Posterior vena cava (tissue), 2 donors: Measurements from ENCODE around the gene HTRA3. TPM values are rescaled to one million over a fixed set of nuclear protein-coding genes. Genes with fewer than 3 reads are reported as not detected.
A peak's percentile ranks its signal among the peaks of the same experiment; 100 is the strongest.

ENCODE experiments used
- DNase-seq: peaks from one replicate; pipeline ENCODE4 v3.0.0-alpha.2; 2020; ENCODE audit warnings: low spot score
- intact Hi-C, 2 donors: fragments of 100-400 bp; cut with DNase I; formaldehyde crosslinking; loops; one replicate each; pipeline versions ENCODE4 v1.14.1 to v1.14.2; 2022 to 2023
- total RNA-seq, 2 donors: library from RNA; stranded (reverse); fragmentation: NEBNext Ultra II Directional; extraction: Animal tissue kit (Norgen Biotek cat#: 25700); gene quantifications; one replicate each; pipeline ENCODE4 v1.2.1, GENCODE V29; 2021
- donor health status: DM: yes; HTN: yes; CAD: no.
- donor health status: DM: yes; HTN: yes; CAD: no.

The HTRA3 gene
- total RNA-seq, 2 donors from 2014 or later = 14.9 to 104 TPM

- intact Hi-C loops = no loop called here
- no peak for DNase-seq
These were observed 36.8 kb upstream of the HTRA3 start for GRCh38 chr4:8232748-8233147.

GRCh38 chr4:8233672-8234484 is 35.7 kb upstream of the HTRA3 start:
- intact Hi-C loops = no loop called here
- no peak for DNase-seq

- DNase-seq = no peak
- intact Hi-C loops = no loop called here
These were observed 34.8 kb upstream of the HTRA3 start for GRCh38 chr4:8234715-8235114.

- intact Hi-C loops = no loop called here
- no peak for DNase-seq
These were observed 34.3 kb upstream of the HTRA3 start for GRCh38 chr4:8235224-8235623.

GRCh38 chr4:8235686-8236085 is 33.9 kb upstream of the HTRA3 start:
- DNase-seq = no peak
- intact Hi-C loops = loop anchor here in 1 of 2 donors (2.0 kb wide), 1 partner anchor 169 kb away; no protein-coding TSS in a partner anchor

GRCh38 chr4:8236106-8236919 is 33.2 kb upstream of the HTRA3 start:
- no peak for DNase-seq
- intact Hi-C loops = loop anchor here in 1 of 2 donors (2.0 kb wide), 1 partner anchor 168 kb away; no protein-coding TSS in a partner anchor

GRCh38 chr4:8236920-8237195 is 32.7 kb upstream of the HTRA3 start:
- no peak for DNase-seq
- intact Hi-C loops = loop anchor here in 1 of 2 donors (2.0 kb wide), 1 partner anchor 168 kb away; no protein-coding TSS in a partner anchor

GRCh38 chr4:8237256-8237989 is 32.1 kb upstream of the HTRA3 start:
- intact Hi-C loops = loop anchor here in 1 of 2 donors (2.0 kb wide), 1 partner anchor 167 kb away; no protein-coding TSS in a partner anchor
- DNase-seq = no peak

- DNase-seq = no peak
- intact Hi-C loops = no loop called here
These were observed 31.5 kb upstream of the HTRA3 start for GRCh38 chr4:8238036-8238511.

GRCh38 chr4:8238515-8239053 is 31.0 kb upstream of the HTRA3 start:
- intact Hi-C loops = no loop called here
- DNase-seq = no peak

- intact Hi-C loops = no loop called here
- no peak for DNase-seq
These were observed 30.3 kb upstream of the HTRA3 start for GRCh38 chr4:8239226-8239625.

GRCh38 chr4:8239661-8240060 is 29.9 kb upstream of the HTRA3 start:
- DNase-seq = no peak
- intact Hi-C loops = loop anchor here in 1 of 2 donors (1.0 kb wide), 1 partner anchor 164 kb away; no protein-coding TSS in a partner anchor

GRCh38 chr4:8240211-8241041 is 29.1 kb upstream of the HTRA3 start:
- DNase-seq = no peak
- intact Hi-C loops = loop anchor here in 1 of 2 donors (1.0 kb wide), 1 partner anchor 163 kb away; no protein-coding TSS in a partner anchor

- no peak for DNase-seq
- intact Hi-C loops = no loop called here
These were observed 28.3 kb upstream of the HTRA3 start for GRCh38 chr4:8241211-8241779.

GRCh38 chr4:8241895-8242696 is 27.5 kb upstream of the HTRA3 start:
- DNase-seq = peak; percentile 97
- intact Hi-C loops = loop anchor here in 1 of 2 donors (2.0 kb wide), 1 partner anchor 53 kb away; no protein-coding TSS in a partner anchor

- intact Hi-C loops = loop anchor here in 1 of 2 donors (2.0 kb wide), 1 partner anchor 52 kb away; no protein-coding TSS in a partner anchor
- no peak for DNase-seq
These were observed 26.6 kb upstream of the HTRA3 start for GRCh38 chr4:8242782-8243560.
